MCF 10A (cell line): ENCODE measurements around the gene UCK2. TPM values are rescaled to one million over a fixed set of nuclear protein-coding genes. Genes with fewer than 3 reads are reported as not detected.

Experiments
- BruUV-seq: library from RNA; stranded (reverse); fragments of 400-500 nt; replicated peaks from 2 replicates; lab custom pipeline; 2021; lab: Mats Ljungman, UMichigan
- CTCF ChIA-PET: fragments of 300-600 bp; sonication (Branson Sonifier 250); formaldehyde crosslinking; extraction: SDS; loops from one replicate; lab custom pipeline; 2021; ENCODE audit warnings: antibody characterized with exemption, inconsistent platforms; lab: Yijun Ruan, JAX
- POLR2A ChIA-PET: fragments of 300-600, 350-650 bp; sonication (Branson Sonifier 250); formaldehyde crosslinking; extraction: SDS; loops from one replicate; lab custom pipeline; 2020; ENCODE audit warnings: antibody characterized with exemption, inconsistent platforms; lab: Yijun Ruan, JAX
- DNase-seq: peaks from one replicate; pipeline ENCODE4 v3.0.0-alpha.2; 2018; ENCODE audit not compliant: unreplicated experiment
- H3K27ac Mint-ChIP-seq: one replicate; pipeline ENCODE4 v1.8.0; 2022; ENCODE audit warnings: mild to moderate bottlenecking, low read depth, mixed read lengths; ENCODE audit not compliant: unreplicated experiment
- H3K27me3 Mint-ChIP-seq: one replicate; pipeline ENCODE4 v1.8.0; 2022; ENCODE audit warnings: mixed read lengths; ENCODE audit not compliant: insufficient read depth, unreplicated experiment
- H3K36me3 Mint-ChIP-seq: one replicate; pipeline ENCODE4 v1.8.0; 2022; ENCODE audit warnings: mild to moderate bottlenecking, moderate library complexity, mixed read lengths; ENCODE audit not compliant: insufficient read depth, unreplicated experiment
- H3K4me1 Mint-ChIP-seq: one replicate; pipeline ENCODE4 v1.8.0; 2022; ENCODE audit warnings: mixed read lengths; ENCODE audit not compliant: insufficient read depth, unreplicated experiment
- H3K4me3 Mint-ChIP-seq: one replicate; pipeline ENCODE4 v1.8.0; 2022; ENCODE audit warnings: mild to moderate bottlenecking, moderate library complexity, mixed read lengths; ENCODE audit not compliant: unreplicated experiment
- H3K9me3 Mint-ChIP-seq: one replicate; pipeline ENCODE4 v1.8.0; 2022; ENCODE audit warnings: mixed read lengths; ENCODE audit not compliant: unreplicated experiment
- intact Hi-C: fragments of 100-400 bp; cut with micrococcal nuclease; formaldehyde crosslinking; loops from 2 replicates; pipeline ENCODE4 v1.14.1; 2022
- total RNA-seq: library from RNA; stranded (reverse); gene quantifications from 2 replicates; pipeline ENCODE4 v1.2.3, GENCODE V29; 2022
- TF ChIP-seq, protein P1 (sequence below): fragments of 200-600 bp; IDR thresholded peaks from one replicate; pipeline ENCODE4 v1.8.0; 2022; ENCODE audit warnings: antibody characterized with exemption, mild to moderate bottlenecking; ENCODE audit not compliant: unreplicated experiment

The UCK2 gene
- total RNA-seq, 1 experiment from 2014 or later, result 144 TPM

GRCh38 chr1:165937829-165938228 is 110.4 kb downstream of the UCK2 start:
- ChIA-PET CTCF (interaction anchor here (0.8 to 5.0 kb wide), 4 partner anchors 9 to 568 kb away, joined by 3 to 31 read pairs (median 4); no protein-coding TSS in a partner anchor), POLR2A (no interaction called here)
- Mint-ChIP-seq H3K9me3 (no peaks in the 10 kb centered on the region), H3K27me3 (peaks cover 21% of the 10 kb centered on the region), H3K4me1 (peaks cover 5% of the 10 kb centered on the region), H3K4me3 (no peak overlapping the region), H3K27ac (no peak overlapping the region), H3K36me3 (no peaks in the 10 kb centered on the region)
- BruUV-seq, result no TSS peak
- no peak for DNase-seq
- TF ChIP-seq, protein P1, sequence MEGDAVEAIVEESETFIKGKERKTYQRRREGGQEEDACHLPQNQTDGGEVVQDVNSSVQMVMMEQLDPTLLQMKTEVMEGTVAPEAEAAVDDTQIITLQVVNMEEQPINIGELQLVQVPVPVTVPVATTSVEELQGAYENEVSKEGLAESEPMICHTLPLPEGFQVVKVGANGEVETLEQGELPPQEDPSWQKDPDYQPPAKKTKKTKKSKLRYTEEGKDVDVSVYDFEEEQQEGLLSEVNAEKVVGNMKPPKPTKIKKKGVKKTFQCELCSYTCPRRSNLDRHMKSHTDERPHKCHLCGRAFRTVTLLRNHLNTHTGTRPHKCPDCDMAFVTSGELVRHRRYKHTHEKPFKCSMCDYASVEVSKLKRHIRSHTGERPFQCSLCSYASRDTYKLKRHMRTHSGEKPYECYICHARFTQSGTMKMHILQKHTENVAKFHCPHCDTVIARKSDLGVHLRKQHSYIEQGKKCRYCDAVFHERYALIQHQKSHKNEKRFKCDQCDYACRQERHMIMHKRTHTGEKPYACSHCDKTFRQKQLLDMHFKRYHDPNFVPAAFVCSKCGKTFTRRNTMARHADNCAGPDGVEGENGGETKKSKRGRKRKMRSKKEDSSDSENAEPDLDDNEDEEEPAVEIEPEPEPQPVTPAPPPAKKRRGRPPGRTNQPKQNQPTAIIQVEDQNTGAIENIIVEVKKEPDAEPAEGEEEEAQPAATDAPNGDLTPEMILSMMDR, result no peak
- intact Hi-C loops, result no loop called here

GRCh38 chr1:165938844-165939243 is 111.4 kb downstream of the UCK2 start:
- peaks cover 26% of the 10 kb centered on the region for H3K27me3 Mint-ChIP-seq
- POLR2A ChIA-PET, result no interaction called here
- no peak overlapping the region for H3K27ac Mint-ChIP-seq
- intact Hi-C loops, result no loop called here
- TF ChIP-seq, protein P1, result no peak
- H3K36me3 Mint-ChIP-seq, result no peaks in the 10 kb centered on the region
- peaks cover 5% of the 10 kb centered on the region for H3K4me1 Mint-ChIP-seq
- no TSS peak for BruUV-seq
- CTCF ChIA-PET, result interaction anchor here (0.6 to 5.0 kb wide), 3 partner anchors 10 to 182 kb away, joined by 3 to 31 read pairs (median 3); no protein-coding TSS in a partner anchor
- H3K4me3 Mint-ChIP-seq, result no peak overlapping the region
- no peak for DNase-seq
- no peaks in the 10 kb centered on the region for H3K9me3 Mint-ChIP-seq

DNA sequence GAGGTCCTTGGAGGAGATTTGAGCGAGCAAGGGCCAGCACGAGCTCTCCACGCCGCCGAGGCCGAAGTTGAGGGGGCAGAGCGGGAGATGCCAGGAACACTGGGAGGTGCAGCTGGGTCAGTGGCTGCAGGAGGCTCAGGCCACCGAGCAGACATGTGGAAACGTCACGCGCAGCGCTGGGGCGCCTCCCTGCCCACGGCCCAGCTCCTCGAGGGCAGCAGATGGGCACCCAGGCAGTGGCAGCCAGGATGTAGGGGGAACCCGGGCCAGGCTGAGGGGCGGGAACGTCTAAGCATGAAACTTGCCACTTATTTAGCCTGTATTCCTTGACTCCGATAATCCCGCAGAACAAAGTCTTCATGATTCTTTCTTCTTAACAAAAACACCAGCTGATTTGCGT is 114.1 kb downstream of the UCK2 start:
- Mint-ChIP-seq H3K36me3 (no peaks in the 10 kb centered on the region), H3K27ac (no peak overlapping the region), H3K4me1 (peaks cover 5% of the 10 kb centered on the region), H3K4me3 (no peak overlapping the region), H3K9me3 (no peaks in the 10 kb centered on the region), H3K27me3 (peaks cover 46% of the 10 kb centered on the region)
- CTCF ChIA-PET, result interaction anchor here (0.6 to 3.8 kb wide), 5 partner anchors 10 to 497 kb away, joined by 3 to 35 read pairs (median 8); no protein-coding TSS in a partner anchor
- POLR2A ChIA-PET, result no interaction called here
- no peak for DNase-seq
- intact Hi-C loops, result no loop called here
- BruUV-seq, result no TSS peak
- TF ChIP-seq, protein P1, result no peak

DNA sequence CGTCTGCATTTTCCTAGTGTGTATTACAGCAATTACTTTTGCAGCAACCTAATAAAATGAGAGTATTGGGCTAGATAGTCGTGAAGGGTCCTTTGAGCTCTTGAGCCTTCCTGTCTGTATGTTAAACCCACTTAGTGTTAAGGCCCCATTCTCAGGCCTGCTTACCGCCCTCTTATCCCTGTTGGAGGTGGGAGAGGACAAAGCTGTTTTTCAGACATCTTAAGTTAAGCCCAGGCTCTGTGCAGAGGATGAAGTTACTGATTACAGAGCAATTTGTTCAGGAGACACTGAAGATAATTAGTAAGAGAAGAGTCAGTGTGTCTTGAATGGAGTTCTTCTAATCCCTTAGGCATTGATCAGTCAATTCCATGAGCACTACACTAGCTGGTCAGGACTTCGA is 114.6 kb downstream of the UCK2 start:
- DNase-seq, result no peak
- Mint-ChIP-seq H3K4me3 (no peak overlapping the region), H3K27ac (no peak overlapping the region), H3K27me3 (peaks cover 46% of the 10 kb centered on the region), H3K9me3 (no peaks in the 10 kb centered on the region), H3K36me3 (no peaks in the 10 kb centered on the region), H3K4me1 (peaks cover 5% of the 10 kb centered on the region)
- TF ChIP-seq, protein P1, result no peak
- BruUV-seq, result no TSS peak
- ChIA-PET POLR2A (no interaction called here), CTCF (interaction anchor here (1.3 to 3.8 kb wide), 4 partner anchors 13 to 113 kb away, joined by 3 to 35 read pairs (median 10); no protein-coding TSS in a partner anchor)
- intact Hi-C loops, result no loop called here
